Measurements from ENCODE around the gene TEKT2.

TEKT2 gene

DNA sequence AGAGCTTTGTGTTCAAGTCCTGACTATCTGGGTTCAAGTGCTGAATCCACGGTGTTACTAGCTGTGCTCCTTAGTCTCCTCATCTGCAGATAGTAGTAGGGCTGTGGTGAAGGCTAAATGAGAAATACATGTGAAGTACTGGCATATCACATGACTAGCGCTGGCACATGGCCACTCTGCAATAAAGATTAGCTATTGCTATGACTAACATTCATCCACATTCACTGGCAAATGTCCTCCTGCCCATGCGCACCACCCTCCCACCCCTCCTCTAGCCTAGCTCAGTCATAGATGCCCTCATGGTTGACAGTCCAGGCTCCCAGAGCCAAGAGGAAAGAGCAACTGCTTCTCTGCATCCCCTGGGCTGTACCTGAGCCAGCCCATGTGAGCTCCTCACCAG lies 49.6 kb downstream of the TEKT2 start (continued):
- TF ChIP-seq ZBTB48 (tag by site-specific recombination; IDR thresholded peaks at IDR 0.05): 0 out of 2 replicates have a peak, but pooled peaks have one; percentile 7
- TF ChIP-seq, protein P1, sequence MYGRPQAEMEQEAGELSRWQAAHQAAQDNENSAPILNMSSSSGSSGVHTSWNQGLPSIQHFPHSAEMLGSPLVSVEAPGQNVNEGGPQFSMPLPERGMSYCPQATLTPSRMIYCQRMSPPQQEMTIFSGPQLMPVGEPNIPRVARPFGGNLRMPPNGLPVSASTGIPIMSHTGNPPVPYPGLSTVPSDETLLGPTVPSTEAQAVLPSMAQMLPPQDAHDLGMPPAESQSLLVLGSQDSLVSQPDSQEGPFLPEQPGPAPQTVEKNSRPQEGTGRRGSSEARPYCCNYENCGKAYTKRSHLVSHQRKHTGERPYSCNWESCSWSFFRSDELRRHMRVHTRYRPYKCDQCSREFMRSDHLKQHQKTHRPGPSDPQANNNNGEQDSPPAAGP (tag by site-specific recombination; IDR thresholded peaks at IDR 0.05): no peak
- TF ChIP-seq, protein P2, sequence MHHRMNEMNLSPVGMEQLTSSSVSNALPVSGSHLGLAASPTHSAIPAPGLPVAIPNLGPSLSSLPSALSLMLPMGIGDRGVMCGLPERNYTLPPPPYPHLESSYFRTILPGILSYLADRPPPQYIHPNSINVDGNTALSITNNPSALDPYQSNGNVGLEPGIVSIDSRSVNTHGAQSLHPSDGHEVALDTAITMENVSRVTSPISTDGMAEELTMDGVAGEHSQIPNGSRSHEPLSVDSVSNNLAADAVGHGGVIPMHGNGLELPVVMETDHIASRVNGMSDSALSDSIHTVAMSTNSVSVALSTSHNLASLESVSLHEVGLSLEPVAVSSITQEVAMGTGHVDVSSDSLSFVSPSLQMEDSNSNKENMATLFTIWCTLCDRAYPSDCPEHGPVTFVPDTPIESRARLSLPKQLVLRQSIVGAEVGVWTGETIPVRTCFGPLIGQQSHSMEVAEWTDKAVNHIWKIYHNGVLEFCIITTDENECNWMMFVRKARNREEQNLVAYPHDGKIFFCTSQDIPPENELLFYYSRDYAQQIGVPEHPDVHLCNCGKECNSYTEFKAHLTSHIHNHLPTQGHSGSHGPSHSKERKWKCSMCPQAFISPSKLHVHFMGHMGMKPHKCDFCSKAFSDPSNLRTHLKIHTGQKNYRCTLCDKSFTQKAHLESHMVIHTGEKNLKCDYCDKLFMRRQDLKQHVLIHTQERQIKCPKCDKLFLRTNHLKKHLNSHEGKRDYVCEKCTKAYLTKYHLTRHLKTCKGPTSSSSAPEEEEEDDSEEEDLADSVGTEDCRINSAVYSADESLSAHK (tag by site-specific recombination; IDR thresholded peaks at IDR 0.05): no peak
- no peak for TF ChIP-seq RBAK (tag by site-specific recombination; IDR thresholded peaks at IDR 0.05)
- TF ChIP-seq, protein P3, sequence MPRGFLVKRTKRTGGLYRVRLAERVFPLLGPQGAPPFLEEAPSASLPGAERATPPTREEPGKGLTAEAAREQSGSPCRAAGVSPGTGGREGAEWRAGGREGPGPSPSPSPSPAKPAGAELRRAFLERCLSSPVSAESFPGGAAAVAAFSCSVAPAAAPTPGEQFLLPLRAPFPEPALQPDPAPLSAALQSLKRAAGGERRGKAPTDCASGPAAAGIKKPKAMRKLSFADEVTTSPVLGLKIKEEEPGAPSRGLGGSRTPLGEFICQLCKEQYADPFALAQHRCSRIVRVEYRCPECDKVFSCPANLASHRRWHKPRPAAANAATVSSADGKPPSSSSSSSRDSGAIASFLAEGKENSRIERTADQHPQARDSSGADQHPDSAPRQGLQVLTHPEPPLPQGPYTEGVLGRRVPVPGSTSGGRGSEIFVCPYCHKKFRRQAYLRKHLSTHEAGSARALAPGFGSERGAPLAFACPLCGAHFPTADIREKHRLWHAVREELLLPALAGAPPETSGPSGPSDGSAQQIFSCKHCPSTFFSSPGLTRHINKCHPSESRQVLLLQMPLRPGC (tag by site-specific recombination; IDR thresholded peaks at IDR 0.05): peak; percentile 27; the same call in 1 of the 2 replicates
- TF ChIP-seq ZNF571 (tag by site-specific recombination; IDR thresholded peaks at IDR 0.05): no peak
- 0 out of 2 replicates have a peak, but pooled peaks have one; percentile 37 for TF ChIP-seq ZXDB (tag by site-specific recombination; IDR thresholded peaks at IDR 0.05)
- no peak for TF ChIP-seq ZNF558 (tag by site-specific recombination; IDR thresholded peaks at IDR 0.05)
- TF ChIP-seq ZNF510 (tag by site-specific recombination; IDR thresholded peaks at IDR 0.05; ENCODE audit: insufficient replicate concordance): no peak
- no peak for TF ChIP-seq PRDM6 (tag by site-specific recombination; IDR thresholded peaks at IDR 0.05)
- TF ChIP-seq ZNF16 (tag by site-specific recombination; IDR thresholded peaks at IDR 0.05; ENCODE audit: low read depth): no peak
- TF ChIP-seq ZBTB49 (tag by site-specific recombination; IDR thresholded peaks at IDR 0.05; ENCODE audit: low read depth): no peak
- no peak for TF ChIP-seq ZNF658 (tag by site-specific recombination; IDR thresholded peaks at IDR 0.05)
- TF ChIP-seq, protein P4, sequence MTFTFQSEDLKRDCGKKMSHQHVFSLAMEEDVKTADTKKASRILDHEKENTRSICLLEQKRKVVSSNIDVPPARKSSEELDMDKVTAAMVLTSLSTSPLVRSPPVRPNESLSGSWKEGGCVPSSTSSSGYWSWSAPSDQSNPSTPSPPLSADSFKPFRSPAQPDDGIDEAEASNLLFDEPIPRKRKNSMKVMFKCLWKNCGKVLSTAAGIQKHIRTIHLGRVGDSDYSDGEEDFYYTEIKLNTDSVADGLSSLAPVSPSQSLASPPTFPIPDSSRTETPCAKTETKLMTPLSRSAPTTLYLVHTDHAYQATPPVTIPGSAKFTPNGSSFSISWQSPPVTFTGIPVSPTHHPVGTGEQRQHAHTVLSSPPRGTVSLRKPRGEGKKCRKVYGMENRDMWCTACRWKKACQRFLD (tag by site-specific recombination; IDR thresholded peaks at IDR 0.05): no peak
- no peak for TF ChIP-seq ZSCAN16 (tag by site-specific recombination; IDR thresholded peaks at IDR 0.05)
- TF ChIP-seq ZNF2 (tag by site-specific recombination; IDR thresholded peaks at IDR 0.05): no peak
- TF ChIP-seq ZNF324 (tag by site-specific recombination; IDR thresholded peaks at IDR 0.05): 0 out of 2 replicates have a peak, but pooled peaks have one; percentile 17
- TF ChIP-seq ZFP41 (tag by site-specific recombination; IDR thresholded peaks at IDR 0.05; ENCODE audit: borderline replicate concordance): no peak
- no peak for TF ChIP-seq GLIS2 (tag by site-specific recombination; IDR thresholded peaks at IDR 0.05)
- no peak for TF ChIP-seq ZNF623 (tag by site-specific recombination; IDR thresholded peaks at IDR 0.05)
- no peak for TF ChIP-seq ZNF777 (tag by site-specific recombination; IDR thresholded peaks at IDR 0.05; ENCODE audit: borderline replicate concordance)
- TF ChIP-seq ZNF280D (tag by site-specific recombination; IDR thresholded peaks at IDR 0.05): no peak
- TF ChIP-seq OVOL3 (tag by site-specific recombination; IDR thresholded peaks at IDR 0.05): no peak
- no peak for TF ChIP-seq SP7 (tag by site-specific recombination; IDR thresholded peaks at IDR 0.05)
- TF ChIP-seq HOXD13 (CRISPR knock-in tag; IDR thresholded peaks at IDR 0.05; ENCODE audit: borderline replicate concordance): no peak
- no peak for TF ChIP-seq ZBTB6 (tag by site-specific recombination; IDR thresholded peaks at IDR 0.05)

All from HEK293 (cell line).